RWPE2 (cell line): ENCODE results near the gene LGALS16.
"Not testable (repeated sequence)": the region's sequence is repeated elsewhere in the genome, so short reads cannot be mapped to it uniquely, and the experiment has no call there.

Experiments
- ATAC-seq: fragments of 200-7000 bp; cut with Tn5 transposase; 3 replicates; pipeline ENCODE4 v1.9.1; 2021; ENCODE audit warnings: low read depth
- DNase-seq: peaks from one replicate; pipeline ENCODE4 v3.0.0-alpha.2; 2020; ENCODE audit warnings: low spot score
- H3K27ac ChIP-seq: fragments of 450-650 bp; 2 replicates; pipeline ENCODE4 v1.5.1; 2017; ENCODE audit warnings: mild to moderate bottlenecking; ENCODE audit not compliant: poor library complexity, severe bottlenecking
- H3K27me3 ChIP-seq: fragments of 250-450 bp; sonication (Bioruptor Pico); 2 replicates; pipeline ENCODE4 v1.5.1; 2021; ENCODE audit warnings: mild to moderate bottlenecking, moderate library complexity; ENCODE audit not compliant: insufficient read depth, poor library complexity, severe bottlenecking
- H3K36me3 ChIP-seq: fragments of 250-450 bp; sonication (Bioruptor Pico); 2 replicates; pipeline ENCODE4 v1.5.1; 2020; ENCODE audit warnings: low read depth, mild to moderate bottlenecking, moderate library complexity
- H3K4me1 ChIP-seq: fragments of 250-450 bp; sonication (Bioruptor Pico); 2 replicates; pipeline ENCODE4 v1.5.1; 2021; ENCODE audit warnings: mild to moderate bottlenecking, moderate library complexity; ENCODE audit not compliant: insufficient read depth, poor library complexity, severe bottlenecking
- H3K4me3 ChIP-seq: fragments of 250-450 bp; sonication (Bioruptor Pico); 2 replicates; pipeline ENCODE4 v1.5.1; 2021; ENCODE audit warnings: mild to moderate bottlenecking, moderate library complexity; ENCODE audit not compliant: severe bottlenecking
- H3K9me3 ChIP-seq: fragments of 250-450 bp; sonication (Bioruptor Pico); 2 replicates; pipeline ENCODE4 v1.5.1; 2021; ENCODE audit warnings: mild to moderate bottlenecking, moderate library complexity; ENCODE audit not compliant: severe bottlenecking
- CTCF ChIP-seq: fragments of 450-650 bp; IDR thresholded peaks from one replicate; pipeline ENCODE4 v1.5.1; 2017; ENCODE audit warnings: mild to moderate bottlenecking, moderate library complexity; ENCODE audit not compliant: poor library complexity, severe bottlenecking

Gene LGALS16

GRCh38 chr19:39660661-39661060, 4.9 kb downstream of the LGALS16 start:
- Histone ChIP-seq H3K4me1 (no peaks in the 10 kb centered on the region), H3K4me3 (no peak overlapping the region), H3K36me3 (no peaks in the 10 kb centered on the region), H3K27ac (no peak overlapping the region), H3K9me3 (no peaks in the 10 kb centered on the region), H3K27me3 (no peaks in the 10 kb centered on the region)
- ATAC-seq: no peak
- DNase-seq: no peak
- no peak for TF ChIP-seq CTCF

GRCh38 chr19:39661565-39661964, 5.9 kb downstream of the LGALS16 start:
- H3K27me3 ChIP-seq: no peaks in the 10 kb centered on the region
- no peak for ATAC-seq
- H3K4me3 ChIP-seq: no peak overlapping the region
- TF ChIP-seq CTCF: no peak
- no peaks in the 10 kb centered on the region for H3K36me3 ChIP-seq
- no peaks in the 10 kb centered on the region for H3K9me3 ChIP-seq
- H3K4me1 ChIP-seq: no peaks in the 10 kb centered on the region
- no peak for DNase-seq
- no peak overlapping the region for H3K27ac ChIP-seq

GRCh38 chr19:39669860-39670259, 14.1 kb downstream of the LGALS16 start:
- not testable (repeated sequence) for DNase-seq, H3K27me3 ChIP-seq, H3K4me3 ChIP-seq, H3K4me1 ChIP-seq, H3K36me3 ChIP-seq, H3K9me3 ChIP-seq, H3K27ac ChIP-seq, ATAC-seq

GRCh38 chr19:39670998-39671397, 15.3 kb downstream of the LGALS16 start:
- H3K36me3 ChIP-seq: no peaks in the 10 kb centered on the region
- no peaks in the 10 kb centered on the region for H3K9me3 ChIP-seq
- no peaks in the 10 kb centered on the region for H3K27me3 ChIP-seq
- no peak overlapping the region for H3K27ac ChIP-seq
- DNase-seq (no peak), ATAC-seq (no peak)
- H3K4me1 ChIP-seq: no peaks in the 10 kb centered on the region
- no peak overlapping the region for H3K4me3 ChIP-seq
- TF ChIP-seq CTCF: no peak

GRCh38 chr19:39671739-39672363, 16.1 kb downstream of the LGALS16 start:
- H3K4me3 ChIP-seq: no peak overlapping the region
- TF ChIP-seq CTCF: peak; percentile 65
- ATAC-seq (peak; percentile 73), DNase-seq (no peak)
- H3K36me3 ChIP-seq: no peaks in the 10 kb centered on the region
- no peaks in the 10 kb centered on the region for H3K9me3 ChIP-seq
- no peaks in the 10 kb centered on the region for H3K27me3 ChIP-seq
- H3K4me1 ChIP-seq: no peaks in the 10 kb centered on the region
- H3K27ac ChIP-seq: no peak overlapping the region
